T-helper 17 cell (primary cell): ENCODE measurements around the gene CYBA. TPM values are rescaled to one million over a fixed set of nuclear protein-coding genes. Genes with fewer than 3 reads are reported as not detected.

ENCODE experiments used
- ATAC-seq: fragments of 150-1000 bp; cut with Tn5 transposase; 2 replicates; pipeline ENCODE4 v1.10.0; 2021; ENCODE audit warnings: mild to moderate bottlenecking, moderate library complexity
- DNase-seq, 3 donors: peaks; one replicate each; pipeline versions ENCODE4 v3.0.0 to v3.0.0-alpha.2; 2020 to 2021
- H3K9me3 ChIP-seq: one replicate; pipeline ENCODE4 v1.7.0; 2013; ENCODE audit warnings: low read length, mild to moderate bottlenecking; ENCODE audit not compliant: control insufficient read depth, poor library complexity, severe bottlenecking
- H3K27ac Mint-ChIP-seq: one replicate; pipeline ENCODE4 v1.8.0; 2022; ENCODE audit warnings: mild to moderate bottlenecking, moderate library complexity, mixed read lengths
- H3K27me3 Mint-ChIP-seq: one replicate; pipeline ENCODE4 v1.8.0; 2022; ENCODE audit warnings: mixed read lengths
- H3K36me3 Mint-ChIP-seq: one replicate; pipeline ENCODE4 v1.8.0; 2022; ENCODE audit warnings: low read depth, mixed read lengths
- H3K4me1 Mint-ChIP-seq: one replicate; pipeline ENCODE4 v1.8.0; 2022; ENCODE audit warnings: mild to moderate bottlenecking, mixed read lengths
- H3K4me3 Mint-ChIP-seq: one replicate; pipeline ENCODE4 v1.8.0; 2022; ENCODE audit warnings: mild to moderate bottlenecking, moderate library complexity, mixed read lengths
- total RNA-seq, 4 donors: library from RNA in 2 of 4; stranded (reverse) in 2 of 4; gene quantifications; one replicate each; pipeline ENCODE4 v1.2.3 and lab custom pipeline; 2022 to 2026

CYBA gene
- total RNA-seq, 2 donors from 2014 or later = 346 to 383 TPM

DNA sequence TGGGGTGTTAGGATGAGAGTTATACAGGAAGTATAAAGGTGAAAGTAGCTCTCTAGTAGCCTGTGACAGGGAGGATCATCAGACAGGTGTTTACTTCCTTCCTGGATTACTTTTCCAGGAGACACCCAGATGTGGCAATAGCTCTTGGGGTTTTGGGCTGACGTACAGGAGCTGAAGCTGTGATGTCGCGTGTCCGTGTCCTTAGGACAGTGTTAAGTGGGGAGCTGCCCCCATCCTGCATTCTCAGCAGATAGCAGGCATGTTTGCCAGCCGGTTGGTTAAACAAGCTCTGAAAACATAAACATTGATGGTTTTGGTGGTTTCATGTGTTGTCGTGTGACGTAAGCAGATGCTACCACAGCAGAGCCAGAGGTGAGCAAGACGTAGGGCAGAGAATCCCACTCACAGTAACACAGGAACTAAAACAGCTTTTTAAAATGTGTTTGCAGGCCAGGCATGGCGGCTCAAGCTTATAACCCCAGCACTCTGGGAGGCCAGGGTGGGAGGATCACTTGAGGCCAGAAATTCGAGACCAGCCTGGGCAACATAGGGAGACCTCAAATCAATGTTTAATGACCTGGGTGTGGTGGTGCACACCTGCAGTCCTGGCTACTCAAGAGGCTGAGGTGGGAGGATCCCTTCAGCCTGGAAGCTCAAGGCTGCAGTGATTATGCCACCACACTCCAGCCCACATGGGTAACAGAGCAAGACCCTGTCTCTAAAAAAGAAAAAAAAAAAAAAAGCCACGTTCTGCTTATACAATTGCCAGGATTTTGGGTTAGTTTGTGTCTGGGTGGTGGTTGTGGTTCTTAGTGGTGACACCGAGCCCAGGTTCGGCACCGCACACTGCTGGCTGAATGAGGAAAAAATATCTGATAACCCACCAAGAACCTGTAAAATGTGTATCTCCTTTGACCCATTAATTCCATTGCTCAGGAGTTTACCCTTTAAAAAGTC lies 30.7 kb downstream of the CYBA start:
- DNase-seq (peak; percentile 41 to 70 (median 56)), ATAC-seq (peak; percentile 89)
- Mint-ChIP-seq H3K4me3 (peak overlapping the region; percentile 82), H3K27ac (peak overlapping the region; percentile 97), H3K27me3 (no peaks in the 10 kb centered on the region), H3K36me3 (peaks cover 2% of the 10 kb centered on the region), H3K4me1 (peaks cover 27% of the 10 kb centered on the region)
- H3K9me3 ChIP-seq = no peaks in the 10 kb centered on the region

DNA sequence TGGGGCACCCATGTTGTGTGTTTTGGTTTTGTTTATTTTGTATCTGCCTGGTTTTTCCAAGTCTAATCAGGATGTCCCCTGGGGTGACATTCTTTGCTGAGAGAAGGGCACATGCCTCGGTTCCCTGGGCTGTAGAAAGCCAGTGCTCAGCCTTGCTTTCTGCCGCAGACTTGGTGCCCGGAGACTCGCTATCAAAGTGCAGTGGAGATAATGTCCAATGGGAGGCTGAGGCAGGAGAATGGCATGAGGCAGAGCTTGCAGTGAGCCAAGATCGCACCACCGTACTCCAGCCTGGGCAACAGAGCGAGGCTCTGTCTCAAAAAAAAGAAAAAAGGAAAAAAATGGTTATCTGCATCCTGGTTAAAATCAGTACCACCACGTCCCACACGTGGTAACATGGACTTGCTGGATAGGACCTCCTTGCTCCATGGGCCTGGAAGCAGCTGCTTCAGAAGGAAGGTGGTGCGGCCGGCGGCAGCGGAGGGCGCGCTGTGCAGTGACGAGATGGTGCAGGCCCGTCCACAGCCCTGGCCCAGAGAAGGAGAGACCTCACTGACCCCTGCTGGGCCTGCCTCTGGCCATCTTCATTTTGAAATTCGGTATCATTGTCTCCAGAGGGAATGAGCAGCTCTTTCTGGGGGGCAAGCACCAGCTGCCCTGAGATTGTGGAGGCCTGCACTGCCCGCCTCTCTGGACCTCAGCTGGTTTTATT lies 31.7 kb downstream of the CYBA start:
- H3K9me3 ChIP-seq = no peaks in the 10 kb centered on the region
- Mint-ChIP-seq H3K36me3 (peaks cover 2% of the 10 kb centered on the region), H3K4me1 (peaks cover 28% of the 10 kb centered on the region), H3K27me3 (no peaks in the 10 kb centered on the region), H3K27ac (peak overlapping the region; percentile 97), H3K4me3 (peak overlapping the region; percentile 82)
- no peak for ATAC-seq
- DNase-seq = no peak

DNA sequence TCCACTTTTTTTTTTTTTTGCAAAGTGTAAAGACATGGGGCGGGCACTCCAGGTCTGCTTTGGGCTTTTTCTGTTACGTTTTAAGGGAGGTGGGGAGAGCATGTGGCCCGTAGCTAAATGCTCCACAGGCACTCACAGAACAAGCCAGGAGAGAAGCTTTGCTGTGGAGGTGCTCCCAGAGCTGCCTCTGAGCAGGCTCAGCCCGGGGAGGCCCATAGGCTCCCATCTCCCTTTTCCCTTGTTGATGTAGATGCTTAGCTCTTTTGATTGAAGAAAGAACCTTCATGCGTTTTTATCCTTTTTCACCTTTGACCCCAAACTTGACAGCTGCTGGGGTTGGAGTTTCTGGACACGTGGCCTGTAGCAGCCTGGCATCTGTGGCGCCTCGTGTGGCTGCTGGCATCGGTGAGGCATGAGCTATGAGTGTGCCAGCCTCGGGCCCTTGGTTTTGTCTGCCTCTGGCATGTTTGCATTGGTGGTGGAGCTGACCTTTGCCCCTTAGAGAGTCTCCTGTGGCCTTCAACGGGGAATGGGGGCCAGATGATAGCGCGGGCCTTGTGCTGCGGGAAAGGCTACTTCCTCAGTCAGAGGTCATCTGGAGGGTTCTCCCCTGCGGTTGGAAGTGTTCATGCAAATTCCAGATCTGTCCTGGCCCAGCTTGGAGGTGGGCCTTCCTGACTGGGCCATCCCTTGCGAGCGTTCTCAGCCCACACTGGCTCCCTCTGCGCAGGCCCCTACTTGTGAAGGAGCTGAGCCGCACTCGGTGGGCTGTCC lies 32.5 kb downstream of the CYBA start:
- no peak overlapping the region for H3K4me3 Mint-ChIP-seq
- no peak for DNase-seq
- no peaks in the 10 kb centered on the region for H3K27me3 Mint-ChIP-seq
- peaks cover 31% of the 10 kb centered on the region for H3K4me1 Mint-ChIP-seq
- no peak for ATAC-seq
- H3K27ac Mint-ChIP-seq = peak overlapping the region; percentile 97
- H3K36me3 Mint-ChIP-seq = peaks cover 2% of the 10 kb centered on the region
- no peaks in the 10 kb centered on the region for H3K9me3 ChIP-seq

DNA sequence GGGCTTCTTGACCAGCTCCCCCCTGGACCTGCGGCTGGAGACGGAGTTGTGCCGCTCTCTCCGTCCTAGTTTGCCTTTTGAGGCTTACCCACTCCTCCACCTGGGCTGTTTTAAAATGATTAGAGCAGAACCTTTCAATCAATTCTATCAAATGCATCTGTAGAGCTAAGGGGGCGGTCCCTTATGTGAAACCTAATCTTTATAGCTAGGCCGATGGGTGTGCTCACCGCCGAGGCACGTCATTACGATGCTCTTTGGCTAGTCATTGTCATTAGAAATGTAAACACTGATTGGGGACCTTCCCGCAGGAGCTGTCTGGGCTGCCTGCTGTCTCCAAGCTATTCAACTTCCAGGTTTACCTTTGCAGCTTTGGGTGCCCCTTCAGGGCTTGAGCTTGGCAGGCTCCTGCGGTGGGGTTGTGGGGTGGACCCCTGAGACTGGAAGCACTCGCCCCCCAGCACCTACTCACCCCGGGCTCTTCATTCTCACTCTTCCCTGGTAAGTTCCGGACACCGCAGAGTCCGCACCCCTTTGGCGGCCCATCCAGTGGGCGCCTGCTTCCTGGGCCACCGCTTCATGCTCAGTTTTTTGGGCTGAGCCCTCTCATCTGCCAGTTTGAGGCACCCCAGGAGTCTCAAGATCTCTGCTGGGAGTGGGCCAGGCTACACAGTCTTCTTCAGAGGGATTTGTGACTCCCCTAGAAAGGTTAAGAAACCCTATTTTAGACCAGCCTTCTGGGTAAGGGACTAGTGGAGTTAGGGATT lies 33.4 kb downstream of the CYBA start:
- H3K36me3 Mint-ChIP-seq = no peaks in the 10 kb centered on the region

DNA sequence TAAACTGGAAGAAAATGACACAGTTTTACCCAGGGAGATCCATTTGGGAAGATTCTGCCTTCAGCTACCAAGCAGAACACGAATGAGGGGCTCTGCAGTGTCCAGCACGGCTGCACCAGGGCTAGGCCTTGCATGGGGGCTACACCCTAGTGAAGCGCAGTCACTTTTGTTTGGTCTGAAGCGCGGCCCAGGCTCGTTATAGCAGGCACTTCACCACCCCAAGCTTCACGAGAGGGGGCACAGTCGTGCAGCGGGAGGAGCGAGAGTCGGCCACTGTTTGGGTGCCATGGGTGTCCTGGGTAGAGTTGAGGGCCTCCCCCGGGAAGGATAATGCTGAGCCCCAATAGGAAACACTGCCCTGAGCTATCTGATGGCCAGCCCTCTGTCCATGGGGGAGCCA lies 34.1 kb downstream of the CYBA start:
- DNase-seq (no peak), ATAC-seq (no peak)
- H3K4me3 Mint-ChIP-seq = no peak overlapping the region
- peak overlapping the region; percentile 97 for H3K27ac Mint-ChIP-seq
- H3K4me1 Mint-ChIP-seq = peaks cover 32% of the 10 kb centered on the region
- H3K36me3 Mint-ChIP-seq = no peaks in the 10 kb centered on the region
- no peaks in the 10 kb centered on the region for H3K27me3 Mint-ChIP-seq
- H3K9me3 ChIP-seq = no peaks in the 10 kb centered on the region

More for the DNA sequence above, 33.4 kb downstream of the CYBA start:
- ATAC-seq = no peak
- H3K27me3 Mint-ChIP-seq = no peaks in the 10 kb centered on the region
- H3K4me3 Mint-ChIP-seq = no peak overlapping the region
- no peaks in the 10 kb centered on the region for H3K9me3 ChIP-seq
- H3K4me1 Mint-ChIP-seq = peaks cover 34% of the 10 kb centered on the region
- H3K27ac Mint-ChIP-seq = peak overlapping the region; percentile 97
- no peak for DNase-seq

DNA sequence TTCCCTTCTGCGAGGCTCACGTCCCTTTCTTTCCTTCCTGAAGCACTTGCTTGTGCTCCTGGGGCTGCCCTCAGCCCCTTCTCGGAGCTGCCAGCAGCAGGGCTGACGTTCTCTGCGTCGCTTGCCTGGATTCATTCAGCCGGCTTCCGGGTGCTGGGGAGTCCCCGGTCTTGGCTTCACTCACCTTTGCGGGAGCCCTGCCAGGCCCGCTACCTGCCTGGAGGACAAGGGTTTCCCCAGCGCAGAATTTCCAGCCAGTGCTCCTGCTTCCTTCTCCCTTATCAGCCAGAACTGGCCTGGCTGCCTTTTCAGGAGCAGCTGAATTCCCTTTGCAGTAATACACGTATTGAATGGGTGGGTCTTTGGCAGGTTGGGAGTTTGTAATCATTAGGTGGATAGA lies 34.5 kb downstream of the CYBA start:
- no peaks in the 10 kb centered on the region for H3K27me3 Mint-ChIP-seq
- DNase-seq (no peak), ATAC-seq (no peak)
- H3K36me3 Mint-ChIP-seq = no peaks in the 10 kb centered on the region
- no peak overlapping the region for H3K4me3 Mint-ChIP-seq
- H3K27ac Mint-ChIP-seq = peak overlapping the region; percentile 97
- H3K4me1 Mint-ChIP-seq = peaks cover 32% of the 10 kb centered on the region
- no peaks in the 10 kb centered on the region for H3K9me3 ChIP-seq

DNA sequence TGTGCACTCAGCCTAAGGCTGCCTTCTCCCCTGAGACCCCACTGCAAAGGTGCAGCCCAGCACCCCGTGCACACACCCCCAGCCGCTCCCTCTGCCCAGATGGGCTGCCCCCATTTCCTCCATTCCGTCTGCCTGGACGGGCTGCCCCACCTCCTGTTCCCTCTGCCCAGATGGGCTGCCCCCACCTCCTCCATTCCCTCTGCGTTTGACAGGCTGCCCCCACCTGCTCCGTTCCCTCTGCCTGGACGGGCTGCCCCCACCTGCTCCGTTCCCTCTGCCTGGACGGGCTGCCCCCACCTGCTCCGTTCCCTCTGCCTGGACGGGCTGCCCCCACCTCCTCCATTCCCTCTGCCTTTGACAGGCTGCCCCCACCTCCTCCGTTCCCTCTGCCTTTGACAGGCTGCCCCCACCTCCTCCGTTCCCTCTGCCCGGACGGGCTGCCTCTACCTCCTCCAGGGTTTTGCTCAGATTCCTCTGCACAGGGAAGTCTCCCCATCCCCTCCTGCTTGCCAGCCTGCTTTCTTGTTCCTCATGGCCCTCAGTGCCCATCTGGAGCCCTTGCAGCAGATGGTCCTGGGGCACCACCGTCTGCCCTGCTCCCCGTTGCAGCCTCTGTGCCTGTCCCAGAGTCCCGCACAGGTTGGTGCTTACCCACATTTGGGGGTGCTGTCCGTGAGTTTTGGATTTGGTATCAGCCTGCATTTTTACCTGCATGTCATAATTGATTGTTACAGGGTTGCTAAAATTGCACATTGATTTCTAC lies 35.9 kb downstream of the CYBA start:
- no peaks in the 10 kb centered on the region for H3K27me3 Mint-ChIP-seq
- H3K9me3 ChIP-seq = no peaks in the 10 kb centered on the region
- H3K27ac Mint-ChIP-seq = peak overlapping the region; percentile 97
- ATAC-seq = no peak
- no peak overlapping the region for H3K4me3 Mint-ChIP-seq
- peaks cover 32% of the 10 kb centered on the region for H3K4me1 Mint-ChIP-seq
- no peaks in the 10 kb centered on the region for H3K36me3 Mint-ChIP-seq
- no peak for DNase-seq

DNA sequence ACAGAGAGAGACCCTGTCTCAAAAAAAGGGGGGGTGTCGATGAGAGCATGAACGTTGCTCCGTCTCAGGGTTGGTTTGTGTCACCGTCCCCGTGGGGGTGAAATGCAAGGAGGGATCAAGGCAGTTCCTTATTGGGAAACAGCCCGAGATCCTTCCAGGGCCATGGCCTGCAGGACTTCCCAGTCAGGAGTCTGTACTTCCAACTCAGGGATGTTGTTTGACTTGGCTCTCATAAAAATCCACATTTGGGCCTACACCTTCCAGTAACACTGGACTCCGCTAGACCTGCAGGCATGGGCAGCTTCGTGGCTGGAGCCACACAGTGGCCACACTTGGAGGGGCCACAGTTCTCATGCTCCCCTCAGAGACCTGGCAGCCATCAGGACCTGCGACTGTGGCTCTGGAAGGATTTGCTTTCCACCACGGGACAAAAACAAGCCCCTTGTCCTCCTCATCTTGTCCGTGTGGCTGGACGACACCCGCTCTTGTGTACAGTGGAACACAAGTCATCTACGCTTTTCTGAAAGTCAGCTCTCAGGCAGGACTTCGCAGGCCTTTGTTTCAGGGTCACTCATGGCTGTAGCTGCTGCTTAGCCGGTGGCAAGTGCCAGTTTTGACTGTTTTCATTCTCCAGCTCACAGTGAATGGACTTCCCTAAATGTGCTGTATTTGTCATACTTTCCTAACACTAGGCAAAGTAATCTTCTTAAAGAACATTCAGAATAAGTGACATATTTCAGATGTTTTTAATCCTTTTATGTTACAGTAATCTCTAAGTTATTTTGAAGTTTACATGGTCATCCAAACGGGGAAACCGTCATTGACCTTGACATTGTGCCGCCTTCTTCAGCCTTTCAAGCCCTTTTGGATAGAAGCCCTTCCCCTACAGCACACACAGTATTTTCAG lies 36.7 kb downstream of the CYBA start:
- H3K27me3 Mint-ChIP-seq = no peaks in the 10 kb centered on the region
- H3K4me3 Mint-ChIP-seq = no peak overlapping the region
- ATAC-seq (no peak), DNase-seq (no peak)
- H3K27ac Mint-ChIP-seq = peak overlapping the region; percentile 97
- H3K4me1 Mint-ChIP-seq = peaks cover 24% of the 10 kb centered on the region
- no peaks in the 10 kb centered on the region for H3K36me3 Mint-ChIP-seq
- no peaks in the 10 kb centered on the region for H3K9me3 ChIP-seq

DNA sequence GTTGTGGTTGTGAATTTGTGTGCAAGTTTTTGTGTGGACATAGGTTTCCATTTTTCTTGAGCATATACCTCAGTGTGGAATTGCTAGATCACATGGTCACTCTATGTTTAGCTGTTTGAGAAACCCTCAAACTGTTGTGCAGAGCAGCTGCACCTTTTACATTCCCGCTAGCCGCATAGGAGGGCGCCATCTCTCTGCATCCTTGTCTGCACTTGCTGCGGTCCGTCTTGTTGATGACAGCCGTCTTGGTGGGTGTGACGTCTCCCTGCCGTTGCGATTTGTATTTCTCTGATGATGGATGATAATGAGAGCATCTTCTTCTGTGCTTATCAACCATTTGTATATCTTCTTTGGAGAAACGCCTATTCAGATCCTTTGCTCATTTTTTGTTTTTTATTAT lies 37.6 kb downstream of the CYBA start:
- no peaks in the 10 kb centered on the region for H3K36me3 Mint-ChIP-seq

DNA sequence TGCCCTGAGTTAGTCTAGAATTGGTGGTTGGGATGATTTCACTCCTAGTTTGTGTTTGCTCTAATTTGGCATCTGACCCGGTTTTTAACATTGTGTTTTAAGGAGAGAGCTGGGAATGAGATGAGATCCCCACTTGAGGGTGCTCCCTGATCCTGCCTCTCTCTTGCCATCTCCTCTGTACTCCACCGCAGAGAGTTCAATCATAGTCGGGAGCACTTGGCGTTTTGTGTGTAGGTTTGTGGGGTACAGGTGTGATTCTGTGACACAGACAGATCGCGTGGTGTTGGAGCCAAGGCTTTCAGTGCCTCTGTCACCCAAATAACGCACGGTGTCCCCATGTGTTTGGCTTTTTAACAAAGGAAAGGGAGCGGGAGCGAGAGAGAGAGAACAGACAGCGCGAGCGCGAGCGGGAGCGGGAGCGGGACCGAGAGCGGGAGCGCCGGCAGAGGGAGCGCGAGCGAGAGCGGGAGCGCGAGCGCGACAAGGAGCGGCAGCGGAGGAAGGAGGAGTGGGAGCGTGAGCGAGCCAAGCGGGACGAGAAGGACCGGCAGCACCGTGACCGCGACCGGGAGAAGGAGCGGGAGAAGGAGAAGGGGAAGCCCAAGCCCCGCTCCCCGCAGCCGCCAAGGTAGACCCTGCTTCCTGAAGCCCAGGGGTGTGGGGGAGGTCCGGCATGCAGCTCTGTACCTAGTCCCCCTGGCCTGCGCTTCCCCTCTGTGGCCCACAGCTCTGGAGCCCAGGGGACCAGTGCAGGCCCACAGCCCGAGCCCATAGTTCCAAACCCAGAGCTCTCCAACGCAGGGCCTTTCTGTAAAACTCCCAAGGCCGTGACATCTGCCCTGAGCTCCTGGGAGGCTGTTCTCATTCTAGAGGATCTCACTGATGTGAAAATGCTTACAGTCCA lies 39.7 kb downstream of the CYBA start:
- Mint-ChIP-seq H3K36me3 (peaks cover 5% of the 10 kb centered on the region), H3K4me1 (peaks cover 21% of the 10 kb centered on the region), H3K27ac (peak overlapping the region; percentile 86), H3K4me3 (no peak overlapping the region), H3K27me3 (no peaks in the 10 kb centered on the region)
- no peak for ATAC-seq
- no peaks in the 10 kb centered on the region for H3K9me3 ChIP-seq
- no peak for DNase-seq

More for the DNA sequence above, 37.6 kb downstream of the CYBA start:
- H3K27ac Mint-ChIP-seq = no peak overlapping the region
- no peaks in the 10 kb centered on the region for H3K9me3 ChIP-seq
- H3K27me3 Mint-ChIP-seq = no peaks in the 10 kb centered on the region
- ATAC-seq = no peak
- no peak overlapping the region for H3K4me3 Mint-ChIP-seq
- no peak for DNase-seq
- H3K4me1 Mint-ChIP-seq = peaks cover 18% of the 10 kb centered on the region
